Retina (tissue), 1 donor: ENCODE measurements around the gene WNT5B.
A peak's percentile ranks its signal among the peaks of the same experiment; 100 is the strongest.

Experiments
- DNase-seq: peaks from one replicate; pipeline ENCODE4 v3.0.0-alpha.2; 2016

Gene WNT5B

GRCh38 chr12:1630827-1631591, 2.0 kb downstream of the WNT5B start:
- peak; percentile 66 for DNase-seq

DNA sequence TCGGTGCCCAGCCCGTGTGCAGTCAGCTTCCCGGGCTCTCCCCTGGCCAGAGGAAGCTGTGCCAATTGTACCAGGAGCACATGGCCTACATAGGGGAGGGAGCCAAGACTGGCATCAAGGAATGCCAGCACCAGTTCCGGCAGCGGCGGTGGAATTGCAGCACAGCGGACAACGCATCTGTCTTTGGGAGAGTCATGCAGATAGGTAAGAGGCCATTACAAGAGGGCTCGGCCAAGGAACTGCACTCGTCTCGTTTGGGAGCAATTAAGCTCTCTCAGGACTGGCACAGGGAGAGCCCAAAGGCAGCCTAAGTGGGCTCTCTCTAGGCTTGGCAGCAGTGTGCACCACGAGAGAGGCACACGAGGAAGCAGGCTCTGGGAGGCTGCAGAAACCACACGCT, 3.7 kb downstream of the WNT5B start:
- no peak for DNase-seq

- no peak for DNase-seq
Measured at GRCh38 chr12:1633459-1633858, 4.4 kb downstream of the WNT5B start.

DNA sequence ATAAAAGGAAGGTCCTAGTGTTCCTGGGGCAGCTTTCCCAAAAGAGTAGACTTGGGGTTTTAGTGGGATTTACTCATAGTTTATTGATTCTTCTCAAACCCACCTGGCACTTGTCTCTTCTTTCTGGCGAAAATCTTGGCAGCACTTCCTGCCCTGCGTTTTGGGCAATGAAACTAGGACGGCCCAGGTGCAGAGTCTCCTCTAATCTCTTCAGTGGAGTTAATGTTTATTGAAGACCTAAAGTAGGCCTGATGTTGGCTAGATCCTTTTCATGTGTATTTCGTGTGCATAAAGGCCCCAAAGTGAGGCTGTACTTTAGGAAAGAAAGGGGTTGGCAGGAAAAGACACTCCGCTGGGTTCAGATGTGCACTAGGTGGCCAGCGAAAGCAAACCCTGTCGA, 5.1 kb downstream of the WNT5B start:
- DNase-seq = no peak

GRCh38 chr12:1634590-1635191, 5.7 kb downstream of the WNT5B start:
- DNase-seq = peak; percentile 67

DNA sequence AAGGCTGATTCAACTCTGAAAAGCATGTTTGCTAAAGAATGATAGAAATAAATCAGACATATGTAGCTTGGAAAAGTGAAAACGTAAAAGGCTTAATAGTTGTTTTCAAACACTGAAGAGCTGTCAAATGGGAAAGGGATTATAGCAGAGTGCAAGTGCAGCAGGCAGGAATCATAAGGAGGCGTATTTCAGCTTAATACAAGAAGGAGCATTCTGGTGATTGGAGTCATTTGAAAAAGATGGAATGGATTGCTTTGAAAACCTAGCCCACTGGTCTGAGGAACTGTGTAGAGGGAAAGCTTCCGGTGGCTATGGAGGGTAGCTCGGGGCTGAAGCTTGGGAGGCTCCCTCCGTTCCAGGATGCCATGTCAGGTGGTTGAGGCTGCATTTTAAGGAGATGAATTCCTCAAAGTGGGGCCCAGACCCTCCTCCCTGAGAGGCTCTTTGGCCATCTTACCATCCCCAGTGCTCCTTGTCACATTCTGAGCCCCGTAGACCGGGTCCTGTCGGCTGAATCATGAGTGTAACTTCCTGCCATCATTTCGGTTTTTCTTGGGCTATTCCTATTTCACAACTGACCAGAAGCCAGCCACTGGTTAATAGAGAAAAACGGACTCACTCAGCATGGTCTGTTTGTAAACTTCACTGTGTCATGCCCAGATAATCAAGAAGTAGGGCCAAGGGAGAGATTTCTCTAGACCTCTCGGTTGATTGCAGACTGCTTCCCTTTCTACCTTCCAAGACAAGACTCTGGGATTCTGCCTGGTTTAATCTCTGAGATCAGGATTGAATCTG, 6.5 kb downstream of the WNT5B start:
- no peak for DNase-seq

DNA sequence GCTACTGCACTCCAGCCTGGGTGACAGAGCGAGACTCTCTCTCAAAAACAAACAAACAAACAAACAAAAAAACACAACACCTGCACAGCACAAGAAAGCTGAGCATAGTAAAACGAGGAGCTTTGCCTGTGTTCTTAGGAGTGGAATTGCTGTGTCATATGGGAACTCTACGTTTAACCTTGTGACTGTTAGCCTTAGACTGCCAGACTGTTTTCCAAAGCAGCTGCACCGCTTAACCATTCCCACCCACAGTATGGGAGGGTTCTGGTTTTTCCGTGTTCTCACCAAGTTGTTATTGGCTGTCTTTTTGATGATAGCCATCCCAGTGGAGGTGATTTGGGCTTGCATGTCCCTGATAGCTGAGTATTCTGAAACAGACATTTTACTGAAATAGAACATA, 9.2 kb downstream of the WNT5B start:
- no peak for DNase-seq

- no peak for DNase-seq
Measured at GRCh38 chr12:1639538-1639937, 10.5 kb downstream of the WNT5B start.

DNA sequence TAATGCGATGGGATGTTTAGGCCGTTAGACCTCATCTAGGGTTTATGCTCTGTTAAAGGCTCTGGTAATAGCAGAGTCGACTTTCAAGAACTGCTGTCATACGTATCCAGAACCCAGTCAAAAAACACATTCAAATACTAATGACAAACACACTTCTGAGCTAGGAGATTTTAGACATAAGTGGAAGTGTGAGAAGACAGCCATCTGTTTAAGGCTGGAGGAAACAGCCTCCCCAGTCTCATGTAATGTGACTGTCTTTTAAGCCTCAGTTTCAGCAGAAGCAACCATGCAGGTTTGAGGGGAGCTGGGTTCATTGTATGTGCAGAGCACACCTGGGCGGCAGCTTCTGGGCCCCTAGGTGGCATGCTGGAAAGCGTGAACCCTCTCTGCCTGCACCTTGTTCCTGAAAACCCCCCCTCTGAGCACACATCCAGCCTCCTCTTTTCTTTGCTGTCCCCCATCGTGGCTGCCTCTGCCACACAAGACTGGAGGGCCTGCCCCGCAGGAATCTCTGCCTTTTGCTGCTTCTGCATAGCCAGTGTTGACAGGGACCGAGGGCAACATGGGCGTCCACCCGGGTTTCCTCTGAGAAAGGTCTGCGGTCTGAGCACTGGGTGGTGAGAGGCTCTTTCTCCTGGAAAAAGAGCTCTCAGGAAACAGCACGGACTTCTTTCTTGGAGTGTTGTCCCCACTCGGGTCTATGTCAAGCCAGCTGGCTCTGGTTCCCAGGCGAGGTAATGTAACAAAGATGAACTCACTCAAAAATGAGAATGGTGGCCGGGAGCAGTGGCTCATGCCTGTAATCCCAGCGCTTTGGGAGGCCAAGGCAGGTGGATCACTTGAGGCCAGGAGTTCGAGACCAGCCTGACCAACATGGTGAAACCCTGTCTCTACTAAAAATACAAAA, 11.6 kb downstream of the WNT5B start:
- DNase-seq = no peak

GRCh38 chr12:1642513-1642912, 13.5 kb downstream of the WNT5B start:
- no peak for DNase-seq

DNA sequence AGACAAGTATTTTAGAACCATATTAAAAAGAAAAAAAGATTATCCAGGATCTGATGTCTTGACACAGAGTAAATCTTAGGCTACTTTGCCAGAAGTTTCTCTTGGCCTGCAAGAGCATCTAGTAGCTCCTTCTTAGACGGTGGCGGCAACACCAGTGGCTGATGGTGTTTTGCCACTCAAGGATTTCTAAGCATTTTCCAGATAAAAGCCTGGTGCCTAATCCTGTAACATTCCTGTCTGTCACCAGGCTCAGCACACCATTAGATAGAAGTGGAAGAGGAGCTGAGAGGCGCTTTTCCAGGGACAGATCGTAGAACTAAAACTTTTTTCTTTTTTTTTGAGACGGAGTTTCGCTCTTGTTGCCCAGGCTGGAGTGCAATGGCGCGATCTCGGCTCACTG, 14.0 kb downstream of the WNT5B start:
- DNase-seq = no peak

- DNase-seq = peak; percentile 32
Measured at GRCh38 chr12:1643905-1644533, 15.0 kb downstream of the WNT5B start.

DNA sequence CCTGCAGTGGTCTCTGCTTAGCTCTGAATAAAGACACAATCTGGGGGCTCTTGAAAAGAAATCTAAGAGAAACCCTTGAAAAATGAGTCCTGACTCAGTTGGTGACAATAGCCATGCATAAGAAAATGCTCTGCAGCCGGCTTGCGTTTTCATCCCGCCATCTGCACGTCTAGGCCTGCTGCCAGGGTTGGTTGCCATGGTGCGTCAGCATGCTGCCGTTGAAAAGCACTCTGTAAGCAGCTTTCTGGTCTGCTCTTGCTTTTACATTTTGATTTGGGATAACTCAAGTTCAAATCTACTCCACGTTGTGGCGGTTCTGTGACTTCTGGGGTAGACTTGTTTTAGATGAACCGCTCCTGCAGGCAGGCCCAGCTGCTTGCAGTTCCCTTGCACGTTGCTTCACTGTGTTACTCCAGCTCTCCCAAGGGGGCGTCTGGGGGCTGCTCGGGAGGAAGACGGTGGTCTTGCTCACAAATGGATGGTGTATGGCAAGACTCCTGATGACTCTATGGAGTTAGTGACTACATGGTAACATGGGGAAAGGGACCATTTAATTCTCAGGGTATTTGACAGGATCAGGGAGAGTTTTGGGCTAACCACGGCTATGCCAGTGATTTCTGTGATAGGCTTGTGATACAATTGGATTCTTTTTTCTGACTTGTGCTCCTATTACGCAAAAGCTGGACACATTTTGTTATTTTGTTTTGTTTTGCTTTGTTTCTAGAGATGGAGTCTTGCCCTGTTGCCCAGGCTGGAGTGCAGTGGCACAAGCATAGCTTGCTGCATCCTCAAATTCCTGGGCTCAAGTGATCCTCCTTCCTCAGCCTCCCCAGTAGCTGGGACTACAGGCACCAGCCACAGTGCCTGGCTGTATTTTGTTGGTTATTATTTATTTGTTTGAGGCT, 15.8 kb downstream of the WNT5B start:
- peak; percentile 54 for DNase-seq

DNA sequence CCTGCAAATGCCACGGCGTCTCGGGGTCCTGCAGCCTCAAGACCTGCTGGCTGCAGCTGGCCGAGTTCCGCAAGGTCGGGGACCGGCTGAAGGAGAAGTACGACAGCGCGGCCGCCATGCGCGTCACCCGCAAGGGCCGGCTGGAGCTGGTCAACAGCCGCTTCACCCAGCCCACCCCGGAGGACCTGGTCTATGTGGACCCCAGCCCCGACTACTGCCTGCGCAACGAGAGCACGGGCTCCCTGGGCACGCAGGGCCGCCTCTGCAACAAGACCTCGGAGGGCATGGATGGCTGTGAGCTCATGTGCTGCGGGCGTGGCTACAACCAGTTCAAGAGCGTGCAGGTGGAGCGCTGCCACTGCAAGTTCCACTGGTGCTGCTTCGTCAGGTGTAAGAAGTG, 16.8 kb downstream of the WNT5B start:
- no peak for DNase-seq

GRCh38 chr12:1646569-1647284, 17.7 kb downstream of the WNT5B start:
- no peak for DNase-seq

DNA sequence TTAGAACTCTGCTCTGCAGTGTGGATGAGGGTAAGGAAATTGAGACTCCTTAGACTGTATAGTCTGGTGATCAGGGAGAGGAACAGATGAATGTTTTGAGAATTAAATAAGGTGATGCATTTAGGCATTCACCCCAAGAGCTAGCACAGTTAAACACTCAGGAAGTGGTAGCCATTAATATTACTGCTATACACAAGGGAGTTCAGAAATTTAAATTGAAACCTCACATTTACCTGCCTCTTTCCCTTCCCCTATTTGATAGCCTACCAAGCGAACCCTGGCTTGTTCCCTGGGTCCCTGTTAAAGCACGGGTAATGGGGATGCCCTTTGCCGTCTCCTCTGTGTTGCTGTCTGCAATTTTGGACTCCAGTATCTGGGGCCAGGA, 18.2 kb downstream of the WNT5B start:
- DNase-seq = no peak

DNA sequence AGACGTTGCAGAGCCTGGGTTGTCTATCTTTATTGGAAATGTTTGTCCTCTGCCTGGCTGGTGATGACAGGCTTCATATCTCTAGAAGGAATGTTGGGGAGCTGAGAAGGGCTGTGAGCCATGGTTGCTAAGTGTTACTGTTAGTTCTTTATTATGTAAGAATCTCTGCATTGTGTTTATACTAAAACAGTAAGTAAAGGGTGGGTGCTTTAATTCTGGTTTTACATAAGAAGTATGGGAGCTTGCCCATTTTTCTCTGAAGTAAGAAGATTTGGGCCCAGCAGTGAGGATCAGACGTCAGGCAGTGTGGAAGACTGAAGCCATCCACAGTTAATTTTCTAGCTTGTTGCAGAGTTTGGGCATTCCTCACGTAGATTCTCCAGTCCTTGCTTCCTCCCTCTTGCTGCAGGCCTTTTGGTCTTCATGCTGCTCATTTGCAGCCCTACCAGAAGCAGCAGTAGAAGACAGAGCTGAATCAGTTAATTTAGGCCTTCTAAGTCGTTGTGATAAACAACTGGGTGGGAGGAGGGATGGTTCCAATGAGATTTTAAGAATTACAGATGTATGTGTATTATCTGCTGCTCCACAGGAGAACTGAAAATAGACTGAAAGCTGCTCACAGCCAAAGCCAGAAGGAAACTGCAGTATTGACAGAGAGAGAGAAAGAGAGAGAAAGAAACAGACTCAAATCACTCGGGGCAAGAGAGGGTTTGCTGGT, 21.4 kb downstream of the WNT5B start:
- no peak for DNase-seq

GRCh38 chr12:1650978-1651361, 21.9 kb downstream of the WNT5B start:
- no peak for DNase-seq

GRCh38 chr12:1651946-1652345, 22.9 kb downstream of the WNT5B start:
- DNase-seq = no peak

GRCh38 chr12:1655225-1655788, 26.3 kb downstream of the WNT5B start:
- DNase-seq = no peak
